CD4-positive, alpha-beta T cell treated with Interleukin-4 for 4 hours (primary cell): Measurements from ENCODE around the gene HSPA1B.
"Not testable (repeated sequence)": the region's sequence is repeated elsewhere in the genome, so short reads cannot be mapped to it uniquely, and the experiment has no call there.

Source experiments
- DNase-seq: peaks from one replicate; pipeline ENCODE4 v3.0.0-alpha.2; 2020

The HSPA1B gene

DNA sequence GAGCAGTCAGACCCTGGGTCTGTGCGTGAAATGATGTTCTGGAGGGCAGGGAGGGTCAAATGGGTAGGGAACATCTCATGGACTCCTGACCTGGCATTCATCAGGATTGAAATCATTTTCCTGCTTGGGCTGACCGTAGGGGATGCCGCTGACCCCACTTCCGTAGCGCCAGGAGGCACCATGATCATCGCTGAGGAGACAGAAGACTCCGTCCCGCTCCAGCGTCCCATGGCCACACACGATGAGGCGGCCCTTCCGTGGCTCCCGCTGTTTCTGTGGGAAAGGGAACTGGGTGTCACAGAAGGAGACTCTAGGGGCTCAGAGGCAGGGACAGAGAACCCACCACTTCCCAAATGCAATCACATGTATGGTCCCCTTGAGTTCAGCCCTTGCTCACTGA lies 32.8 kb downstream of the HSPA1B start:
- DNase-seq = no peak

DNA sequence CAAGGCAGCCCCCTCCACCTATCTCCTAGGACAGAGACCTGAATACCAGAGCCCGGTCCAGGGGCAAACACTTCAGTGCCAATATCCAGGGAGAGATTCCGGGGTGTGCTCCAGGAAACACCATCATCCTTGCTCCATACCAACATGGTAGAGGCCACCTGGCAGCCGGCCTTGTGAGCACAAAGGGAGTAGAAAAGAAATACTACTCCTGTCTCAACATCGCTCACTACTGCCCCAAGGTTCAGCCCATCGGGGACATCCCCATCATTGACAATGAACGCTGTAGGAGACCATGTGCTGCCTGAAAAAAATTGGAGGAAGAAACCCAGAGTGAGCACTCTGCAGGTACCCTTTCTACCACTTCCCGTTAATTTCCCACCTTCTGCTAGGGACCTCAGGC lies 33.6 kb downstream of the HSPA1B start:
- DNase-seq = no peak

DNA sequence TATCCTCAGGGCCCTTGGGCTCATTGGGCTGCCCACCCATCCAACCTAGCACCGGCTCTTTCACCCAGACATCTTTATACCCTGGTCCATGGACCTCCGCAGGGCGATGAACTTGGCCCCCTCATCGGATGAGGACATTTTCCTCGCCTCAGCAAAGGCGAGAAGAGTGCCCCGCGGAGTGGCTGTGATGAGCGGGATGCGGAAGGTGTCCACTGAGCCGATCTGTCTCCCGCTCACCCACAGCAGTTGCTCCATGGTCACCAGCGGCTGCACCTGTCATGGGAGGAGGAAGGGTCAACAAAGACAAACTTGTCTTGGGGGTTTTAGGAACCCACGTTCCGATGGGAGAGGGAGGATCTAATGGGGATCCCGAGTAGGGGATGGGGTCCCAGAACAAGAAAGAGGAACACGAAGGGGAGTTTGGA lies 34.4 kb downstream of the HSPA1B start:
- DNase-seq = no peak

DNA sequence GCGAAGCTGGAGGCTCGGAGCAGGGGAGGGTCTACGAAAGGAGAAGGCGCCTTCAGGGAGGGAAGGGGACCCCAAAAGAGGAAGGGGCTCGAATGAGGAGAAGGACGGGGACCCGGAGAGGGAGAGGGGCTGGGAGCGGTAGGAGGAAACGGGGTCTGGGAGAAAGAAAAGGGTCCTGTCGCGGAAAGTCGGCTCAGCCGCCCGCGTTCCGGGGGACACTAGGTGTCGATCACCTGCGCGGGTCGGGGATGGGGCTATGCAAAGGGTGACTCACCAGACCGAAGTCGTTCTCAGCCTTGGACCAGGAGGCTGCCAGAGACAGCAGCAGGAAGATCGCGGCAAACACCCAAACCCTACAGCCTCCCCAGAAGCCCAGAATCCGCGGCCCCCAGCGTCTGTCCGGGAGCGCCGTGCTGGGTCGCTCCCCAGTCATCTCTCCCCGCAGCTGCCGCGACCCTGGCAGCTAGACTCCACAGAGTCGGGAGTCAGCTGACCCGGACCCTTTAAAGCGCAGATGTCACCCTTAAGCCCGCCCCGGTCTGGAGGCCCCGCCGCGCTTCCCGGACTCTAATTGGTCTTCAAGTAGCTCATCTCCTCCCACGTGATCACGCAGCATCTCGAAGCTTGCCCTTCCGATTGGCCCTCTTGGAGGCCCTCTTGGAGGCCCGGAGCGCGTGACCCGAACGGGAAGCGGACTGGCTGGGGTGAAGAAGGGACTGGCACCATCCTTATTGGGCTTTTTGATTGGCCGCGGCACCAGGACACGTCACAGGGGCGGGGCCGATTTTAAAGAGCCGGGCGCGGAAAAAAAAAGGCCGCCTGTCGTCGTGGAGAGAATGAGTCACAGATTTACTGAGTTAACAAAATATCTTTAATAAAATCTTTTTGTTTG lies 35.1 kb downstream of the HSPA1B start, which contains the start of gene NEU1:
Gene NEU1 (minus strand): TSS at position 478 of the 892 bp plus-strand sequence. CDS start 45 bp downstream, at position 433.
- peak; percentile 100 for DNase-seq

DNA sequence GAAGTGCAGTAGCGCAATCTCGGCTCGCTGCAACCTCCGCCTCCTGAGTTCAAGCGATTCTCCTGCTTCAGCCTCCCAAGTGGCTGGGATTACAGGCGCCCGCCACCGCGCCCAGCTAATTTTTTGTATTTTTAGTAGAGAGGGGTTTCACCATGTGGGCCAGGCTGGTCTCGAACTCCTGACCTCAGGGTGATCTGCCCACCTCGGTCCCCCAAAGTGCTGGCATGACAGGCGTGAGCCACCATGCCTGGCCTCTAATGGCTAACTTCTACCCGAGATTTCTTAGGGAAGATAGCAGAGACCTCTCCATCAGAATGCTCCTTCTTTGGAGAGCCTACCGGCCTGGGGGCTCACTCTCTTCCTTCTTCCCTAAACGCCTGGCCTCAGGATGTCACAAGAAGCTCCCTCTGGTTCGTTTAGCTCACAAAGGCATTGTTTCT lies 36.6 kb downstream of the HSPA1B start:
- DNase-seq = not testable (repeated sequence)

DNA sequence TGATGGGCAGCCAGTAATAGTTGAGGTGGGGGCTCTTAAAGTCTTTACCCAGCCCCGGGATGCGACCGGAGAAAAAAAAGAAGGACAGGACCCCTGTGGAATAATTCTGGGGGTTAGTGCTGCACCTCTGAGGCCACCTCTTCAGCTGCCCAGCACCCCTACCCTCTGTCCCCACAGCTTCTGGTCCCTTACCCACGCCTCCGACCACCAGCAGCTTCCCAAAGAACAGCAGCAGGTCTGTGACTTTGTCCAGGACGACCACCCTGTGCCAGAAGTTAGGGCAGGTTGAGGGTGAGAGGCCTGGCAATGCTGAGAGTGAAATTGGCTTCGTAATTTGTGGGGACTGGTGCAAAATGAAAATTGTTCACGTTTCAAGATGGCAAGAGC lies 37.3 kb downstream of the HSPA1B start:
- no peak for DNase-seq

DNA sequence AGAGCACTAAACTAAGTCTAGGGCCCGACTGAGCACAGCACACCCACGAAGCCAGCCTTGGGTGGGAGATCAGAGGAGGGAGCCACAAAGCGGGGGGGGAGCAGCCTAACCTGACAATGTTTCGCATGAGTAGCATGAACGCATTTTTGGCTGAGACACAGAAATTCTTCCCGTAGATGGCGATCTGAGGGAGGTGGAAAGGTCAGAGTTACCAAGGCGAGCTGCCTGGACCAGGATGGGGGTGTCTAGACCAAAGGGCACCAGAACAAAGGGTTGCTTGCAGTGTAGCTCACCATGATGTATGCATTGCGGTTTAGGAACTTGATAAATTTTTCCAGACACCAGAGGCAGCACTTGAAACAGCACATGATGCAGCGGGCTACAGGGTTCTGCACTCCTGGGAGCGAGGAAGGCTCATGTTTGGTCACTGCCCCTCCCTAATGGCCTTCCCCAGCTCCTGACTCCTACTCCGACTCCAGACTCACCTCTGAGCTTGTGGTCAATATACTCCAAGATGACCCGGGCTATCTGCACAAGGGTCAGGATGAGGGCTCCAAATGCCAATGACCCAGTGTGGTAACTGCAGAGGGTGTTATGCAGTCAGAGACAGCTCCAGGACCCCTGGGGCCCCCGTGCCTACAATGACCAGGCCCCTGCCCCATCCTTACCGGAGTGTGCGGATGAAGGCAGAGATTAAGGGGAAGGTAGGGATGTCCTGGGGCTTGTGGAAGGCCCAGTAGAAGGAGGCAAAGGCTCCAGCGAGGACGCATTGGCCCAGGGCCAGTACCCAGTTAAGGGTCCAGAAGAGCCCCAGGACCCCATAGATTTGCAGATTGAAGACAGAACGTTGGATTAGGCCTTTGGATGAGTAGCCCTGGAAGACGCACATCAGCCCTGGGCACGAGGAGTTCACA lies 37.9 kb downstream of the HSPA1B start:
- DNase-seq = no peak

DNA sequence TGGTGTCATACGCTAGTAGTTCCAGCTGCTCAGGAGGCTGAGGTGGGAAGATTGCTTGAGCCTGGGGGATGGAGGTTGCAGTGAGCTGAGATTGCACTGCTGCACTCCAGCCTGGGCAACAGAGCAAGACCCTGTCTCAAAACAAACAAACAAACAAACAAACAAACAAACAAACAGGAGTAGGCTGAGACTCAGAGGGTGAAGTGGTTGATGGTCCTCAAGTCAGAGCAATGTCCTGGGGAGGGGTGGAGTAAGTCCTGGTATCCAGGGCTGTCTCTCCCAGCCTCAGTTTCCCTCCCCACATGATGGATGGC lies 41.1 kb downstream of the HSPA1B start:
- DNase-seq = not testable (repeated sequence)

DNA sequence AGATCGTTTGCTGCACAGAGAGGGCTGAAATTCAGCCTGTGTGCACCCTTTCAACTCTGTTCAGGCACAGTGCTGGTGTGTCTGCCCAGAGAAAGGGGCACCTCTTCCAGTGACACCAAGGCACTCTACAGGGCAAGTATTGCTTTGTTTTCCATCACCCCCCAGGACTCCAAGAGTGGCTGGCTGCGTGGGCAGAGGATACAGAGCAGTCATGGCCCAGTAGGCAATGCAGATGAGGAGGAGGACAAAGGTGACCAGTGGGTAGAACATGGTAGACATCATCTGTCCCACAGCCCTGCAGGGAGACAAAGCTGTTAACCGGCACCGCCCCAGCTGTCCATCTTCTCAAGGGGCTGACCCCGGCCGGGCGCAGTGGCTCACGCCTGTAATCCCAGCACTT lies 41.8 kb downstream of the HSPA1B start:
- DNase-seq = no peak

DNA sequence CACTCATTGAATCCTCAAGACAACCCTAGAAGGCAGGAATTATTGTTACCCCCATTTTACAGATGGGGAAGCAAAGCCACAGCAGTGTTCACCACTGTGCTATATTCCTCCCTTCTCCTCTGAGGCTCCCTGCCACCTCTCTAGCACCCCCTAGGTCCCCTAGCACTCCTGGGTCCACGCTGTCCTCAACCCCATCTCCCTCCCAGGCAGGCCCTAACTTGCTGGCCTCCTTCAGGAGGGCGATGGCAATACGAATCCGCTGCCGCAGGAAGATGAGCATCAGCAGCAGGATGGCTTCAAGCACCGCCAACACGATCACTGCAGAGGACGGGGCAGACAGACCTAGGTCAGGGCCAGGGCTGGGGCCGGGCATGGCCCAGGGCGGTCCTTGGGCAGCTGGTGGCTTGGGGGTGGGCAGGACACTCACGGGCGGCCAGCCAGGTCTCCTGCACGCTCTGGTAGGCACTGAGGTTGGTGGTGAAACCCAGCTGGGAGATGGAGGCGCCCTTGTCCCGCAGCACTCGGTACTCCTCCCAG lies 42.9 kb downstream of the HSPA1B start:
- DNase-seq = no peak

DNA sequence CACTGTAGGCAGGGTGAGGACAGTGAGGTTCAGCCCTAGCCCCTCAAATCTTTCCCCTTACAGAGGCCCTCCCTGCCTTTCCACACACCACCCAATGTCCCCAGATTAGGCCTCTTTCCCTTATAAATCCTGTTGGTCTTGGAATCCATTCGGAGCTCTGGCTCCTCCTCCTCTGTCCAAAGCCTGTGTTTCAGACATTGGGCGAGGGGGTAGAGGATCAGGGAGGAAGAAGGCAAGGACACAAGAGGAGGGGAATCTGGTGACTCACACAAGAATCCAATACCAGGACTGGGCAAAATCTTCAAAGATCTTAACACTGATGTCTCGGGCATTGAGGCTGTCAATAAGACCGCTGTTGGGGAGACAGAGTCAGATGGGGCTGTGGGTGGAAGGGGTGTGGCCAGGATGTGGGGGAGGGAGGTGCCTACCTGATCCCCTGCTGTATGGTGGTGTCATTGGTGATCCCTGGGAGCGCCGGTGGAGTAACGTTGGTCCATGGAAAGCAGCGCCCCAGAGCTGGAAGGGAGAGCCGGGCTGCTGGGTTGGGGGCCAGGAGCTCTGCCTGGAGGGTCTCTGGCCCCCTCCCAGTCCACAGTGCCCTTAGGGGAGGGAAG lies 43.6 kb downstream of the HSPA1B start:
- DNase-seq = no peak

DNA sequence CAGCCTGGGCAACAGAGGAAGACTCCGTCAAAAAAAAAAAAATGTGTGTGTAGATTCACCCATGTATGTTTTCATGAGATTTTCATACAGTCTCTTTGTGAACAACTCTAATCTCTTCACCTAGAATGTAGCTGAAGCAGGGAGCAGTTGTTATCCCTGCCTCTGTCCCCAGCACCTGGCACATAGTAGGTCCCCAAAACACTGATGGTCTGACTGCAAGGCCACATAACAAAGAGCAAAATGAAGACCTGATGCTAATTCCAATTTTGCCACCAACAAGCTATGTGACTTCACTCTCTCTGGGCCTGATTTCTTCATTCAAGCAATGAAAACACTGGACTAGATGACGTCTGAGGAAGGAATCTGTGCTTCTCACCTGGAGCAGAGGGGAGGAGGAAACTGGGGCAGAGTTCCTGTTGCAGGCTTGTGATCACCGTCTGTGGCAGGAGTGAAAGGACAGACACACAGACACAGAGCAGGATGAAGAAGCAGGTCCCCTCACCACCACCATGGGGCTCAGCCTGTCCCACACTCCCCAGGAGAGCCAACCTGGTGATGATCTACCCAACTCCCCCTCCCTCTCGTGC lies 46.6 kb downstream of the HSPA1B start:
- no peak for DNase-seq

DNA sequence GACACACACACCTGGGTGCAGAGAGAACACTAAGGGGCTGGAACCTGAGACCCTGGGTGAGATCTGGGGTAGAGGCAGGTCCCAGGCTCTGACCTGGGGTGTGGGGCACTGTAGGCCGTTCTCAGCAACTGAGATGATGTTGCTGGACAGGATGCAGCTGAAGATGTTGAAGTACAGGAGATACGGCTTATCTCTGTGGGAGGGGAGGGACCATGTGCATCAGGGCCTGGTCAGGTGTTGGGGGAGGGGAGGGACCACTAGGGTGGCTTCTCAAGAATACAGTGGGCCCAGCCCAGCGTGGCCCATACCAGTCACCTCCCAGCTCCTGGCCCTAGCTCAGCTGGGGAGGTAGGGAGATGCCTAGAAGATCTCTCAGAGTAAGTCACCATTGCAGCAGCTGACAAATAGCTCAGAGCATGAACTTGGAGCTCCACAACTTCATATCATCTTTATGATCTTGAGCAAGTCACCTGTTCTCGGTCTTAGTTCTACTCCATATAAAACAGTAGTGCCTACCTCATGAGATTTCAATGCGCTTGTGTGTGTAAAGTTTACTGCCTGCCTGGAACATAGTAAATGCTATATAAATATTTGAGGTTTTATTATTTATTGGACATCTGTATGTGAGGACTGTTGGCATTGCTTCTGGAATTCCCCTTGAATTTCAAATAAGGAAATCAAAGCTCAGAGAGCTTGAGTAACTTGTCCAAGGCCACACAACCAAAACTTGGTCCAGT lies 47.5 kb downstream of the HSPA1B start:
- DNase-seq = no peak

DNA sequence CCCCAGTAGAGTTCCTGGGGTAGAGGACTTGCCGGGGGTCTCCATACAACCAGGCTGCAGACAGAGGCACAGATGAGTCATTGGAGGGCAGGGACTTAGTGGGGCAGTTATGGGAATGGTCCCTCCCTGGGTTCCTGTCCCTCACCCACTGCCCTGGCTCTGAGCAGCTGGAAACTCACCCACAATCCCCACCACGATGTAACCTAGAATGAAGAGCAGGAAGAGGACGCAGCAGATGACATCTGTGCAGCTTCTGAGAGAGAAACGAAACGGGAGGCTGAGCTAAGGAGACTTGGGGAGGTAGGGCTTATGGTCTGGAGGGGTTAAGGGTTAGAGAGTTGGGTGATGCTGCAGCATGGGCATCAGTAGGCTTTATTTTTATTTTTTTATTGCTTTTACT lies 48.3 kb downstream of the HSPA1B start:
- DNase-seq = no peak

DNA sequence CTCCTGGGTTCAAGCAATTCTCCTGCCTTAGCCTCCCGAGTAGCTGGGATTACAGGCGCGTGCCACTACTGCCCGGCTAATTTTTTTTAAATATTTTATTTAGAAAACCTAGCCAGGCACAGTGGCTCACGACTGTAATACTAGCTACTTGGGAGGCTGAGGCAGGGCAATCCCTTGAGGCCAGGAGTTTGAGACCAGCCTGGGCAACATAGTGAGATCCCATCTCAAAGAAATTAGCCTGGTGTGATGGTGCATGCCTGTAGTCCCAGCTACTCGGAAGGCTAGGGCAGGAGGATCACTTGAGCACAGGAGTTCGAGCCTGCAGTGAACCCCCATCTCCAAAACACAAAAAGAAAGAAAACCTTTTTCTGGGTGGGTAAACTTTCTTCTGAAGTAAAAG lies 48.8 kb downstream of the HSPA1B start:
- no peak for DNase-seq

DNA sequence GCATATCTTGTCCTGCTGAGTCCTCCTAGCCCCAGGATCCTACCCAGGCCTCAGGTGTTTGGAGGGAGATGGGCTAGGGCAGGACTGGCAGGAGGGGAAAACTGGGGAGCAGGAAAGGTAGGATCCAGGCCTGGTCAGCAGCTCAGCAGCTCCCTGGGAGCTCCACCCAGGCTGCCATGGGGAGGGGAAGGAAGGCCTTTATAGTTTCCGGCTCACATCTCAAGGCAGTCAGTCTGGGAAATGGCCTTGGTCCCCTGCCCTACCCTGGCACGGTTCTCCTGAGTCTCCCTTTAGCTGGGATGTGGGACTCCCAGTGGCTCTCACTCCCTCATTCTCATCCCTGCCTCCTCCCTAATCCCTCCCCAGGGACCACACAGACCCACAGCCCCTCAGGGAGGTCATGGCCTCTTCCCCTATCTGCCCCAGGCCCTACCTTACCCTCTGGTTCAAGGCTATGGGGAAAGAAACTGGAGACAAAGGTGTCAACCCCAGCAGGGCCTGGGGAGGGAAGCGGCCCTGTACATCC lies 49.6 kb downstream of the HSPA1B start:
- no peak for DNase-seq

DNA sequence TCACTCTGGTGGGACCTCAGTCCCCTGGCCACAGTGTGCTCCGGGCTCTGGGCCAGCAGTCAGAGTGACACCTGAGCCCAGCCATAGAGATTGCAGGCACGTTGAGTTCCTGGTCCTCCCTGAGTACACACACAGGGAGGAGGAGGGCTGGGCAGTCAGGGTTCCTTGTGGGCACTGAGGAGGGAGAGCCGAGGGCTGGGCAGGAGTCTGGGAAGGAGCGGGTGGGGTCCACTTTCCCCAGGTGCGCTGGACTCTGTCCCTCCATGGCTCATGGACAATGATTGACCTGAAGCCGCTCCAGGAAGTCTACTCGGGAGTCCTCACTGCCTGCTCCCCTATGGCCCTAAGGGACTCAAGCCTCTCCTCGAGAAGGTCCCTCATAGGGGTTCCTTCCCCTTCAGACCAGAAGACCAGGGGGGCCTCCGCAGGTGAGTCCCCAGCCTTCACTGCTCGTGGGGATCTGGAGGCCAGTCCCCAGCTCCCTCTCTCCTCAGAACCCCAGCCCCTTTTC lies 50.2 kb downstream of the HSPA1B start:
- DNase-seq = no peak

DNA sequence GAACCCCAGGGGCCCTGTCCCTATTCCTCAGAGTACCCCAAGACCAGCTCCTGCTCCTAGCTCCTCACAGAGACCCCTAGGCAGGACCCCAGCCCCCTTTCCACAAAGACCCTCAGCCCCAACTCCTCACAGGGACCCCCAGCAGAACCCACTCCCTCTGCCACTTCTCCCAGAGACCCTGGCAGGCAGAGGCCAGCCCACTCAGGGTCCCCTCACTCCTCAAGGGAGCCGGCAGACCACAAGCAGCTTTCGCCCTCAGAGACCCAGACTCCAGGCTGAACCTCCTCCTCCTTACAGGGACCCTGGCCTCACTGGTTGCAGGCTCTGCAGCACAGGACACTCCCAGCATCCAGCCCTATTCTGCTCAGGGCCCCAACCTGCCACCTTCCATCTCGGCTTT lies 50.7 kb downstream of the HSPA1B start:
- no peak for DNase-seq

DNA sequence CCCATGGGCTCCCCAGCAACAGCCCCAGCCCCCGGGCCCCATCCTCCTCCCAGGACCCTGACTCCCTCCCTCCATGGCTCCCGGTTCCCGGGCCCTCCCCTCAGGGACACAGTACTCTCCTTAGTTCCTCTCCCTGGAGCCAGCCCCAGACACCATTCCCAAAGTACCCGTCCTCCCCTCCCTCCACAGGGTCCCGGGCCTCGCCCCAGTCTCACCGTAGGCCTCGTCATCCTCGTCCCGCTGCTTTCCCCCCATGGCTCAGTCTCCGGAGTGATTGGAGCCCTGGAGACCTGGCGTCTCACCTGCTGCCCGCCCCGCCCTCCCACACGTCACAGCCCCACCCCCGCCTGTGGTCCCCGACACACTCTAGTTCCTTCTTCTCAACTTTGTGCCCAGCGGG lies 51.2 kb downstream of the HSPA1B start, which contains the start of gene SLC44A4:
Gene SLC44A4 (minus strand): TSS at position 272 of the 400 bp plus-strand sequence. CDS start 17 bp downstream, at position 255.
- DNase-seq = no peak

DNA sequence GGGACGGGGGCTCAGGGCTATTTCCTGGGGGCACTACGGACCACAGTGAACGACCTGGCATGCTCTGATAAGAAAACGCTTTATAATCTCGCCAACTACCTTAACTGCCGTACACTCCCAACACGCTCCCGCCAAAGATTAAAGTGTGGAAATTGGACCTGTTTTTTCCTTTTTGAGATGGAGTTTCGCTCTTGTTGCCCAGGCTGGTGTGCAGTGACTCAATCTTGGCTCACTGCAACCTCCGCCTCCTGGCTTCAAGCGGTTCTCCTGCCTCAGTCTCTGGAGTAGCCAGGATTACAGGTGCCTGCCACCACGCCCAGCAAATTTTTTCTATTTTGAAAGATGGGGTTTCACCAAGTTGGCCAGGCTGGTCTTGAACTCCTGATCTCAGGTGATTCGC lies 51.6 kb downstream of the HSPA1B start:
- DNase-seq = no peak
